HepG2 (cell line): ENCODE data around the gene BTBD1. TPM values are rescaled to one million over a fixed set of nuclear protein-coding genes. Genes with fewer than 3 reads are reported as not detected.

ENCODE experiments used
- ATAC-seq: fragments of 200-7000 bp; cut with Tn5 transposase; 3 replicates; pipeline ENCODE4 v1.9.1; 2020; ENCODE audit warnings: mild to moderate bottlenecking, moderate library complexity
- BruUV-seq: library from RNA; stranded (reverse); fragments of 400-500 nt; replicated peaks from 2 replicates; lab custom pipeline; 2021; lab: Mats Ljungman, UMichigan
- CTCF ChIA-PET: fragments of 300-600 bp; formaldehyde crosslinking; extraction: SDS; loops from one replicate; lab custom pipeline; 2021; ENCODE audit warnings: low total read pairs, inconsistent platforms, low intra/inter-chr PET ratio; lab: Yijun Ruan, JAX
- POLR2A ChIA-PET: fragments of 350-600 bp; sonication (Branson Sonifier 250); formaldehyde crosslinking; loops from one replicate; lab custom pipeline; 2020; ENCODE audit warnings: antibody characterized with exemption, inconsistent platforms; lab: Yijun Ruan, JAX
- DNase-seq: peaks from one replicate; pipeline ENCODE4 v3.0.0-alpha.2; 2015; ENCODE audit warnings: low spot score
- FAIRE-seq: peaks from 3 replicates; lab custom pipeline; 2011; peaks lifted over from hg19 to GRCh38; lab: Jason Lieb, UNC
- H2AFZ ChIP-seq: one replicate; pipeline ENCODE4 v1.6.1; 2011; ENCODE audit warnings: low read length, inconsistent platforms
- H3K27ac ChIP-seq: fragments of 300-600 bp; 3 replicates; pipeline ENCODE4 v1.8.0; 2011; ENCODE audit warnings: mixed run types, mild to moderate bottlenecking, mixed read lengths, low read length, inconsistent platforms; ENCODE audit not compliant: insufficient read depth; ENCODE audit errors: extremely low read length
- H3K27me3 ChIP-seq, 2 experiments: fragments of 200-600 bp in 1 of 2; 2 replicates in 1 of 2; 3 replicates in 1 of 2; pipeline versions ENCODE4 v1.6.0 to v1.8.0; 2011; ENCODE audit warnings: low read length in 2 of 2, mild to moderate bottlenecking in 2 of 2, moderate library complexity in 2 of 2, inconsistent platforms in 1 of 2; ENCODE audit not compliant: insufficient read depth in 2 of 2, control insufficient read depth in 1 of 2
- H3K36me3 ChIP-seq, 2 experiments: fragments of 200-600 bp in 1 of 2; replicated peaks in 1 of 2; 2 replicates in 1 of 2; 3 replicates in 1 of 2; pipeline versions ENCODE4 v1.5.1 to v1.8.0; 2011; ENCODE audit warnings: low read length in 2 of 2, inconsistent platforms in 1 of 2; ENCODE audit not compliant: insufficient read depth in 2 of 2, control insufficient read depth in 1 of 2
- H3K4me1 ChIP-seq: 2 replicates; pipeline ENCODE4 v1.5.1; 2012; ENCODE audit warnings: low read length, inconsistent platforms; ENCODE audit not compliant: insufficient read depth
- H3K4me2 ChIP-seq: 2 replicates; pipeline ENCODE4 v1.6.0; 2011; ENCODE audit warnings: low read depth, low read length, inconsistent platforms
- H3K4me3 ChIP-seq, 3 experiments: fragments of 200-600 bp in 1 of 3; sonication (generic), shearing (Covaris generic) in 1 of 3; replicated peaks in 1 of 3; 2 replicates each; pipeline ENCODE4 v1.5.1; 2011 to 2016; ENCODE audit warnings: low read length in 3 of 3, inconsistent platforms in 2 of 3, low read depth in 2 of 3, mild to moderate bottlenecking in 2 of 3, control low read depth in 1 of 3, mixed read lengths in 1 of 3; ENCODE audit not compliant: insufficient read depth in 1 of 3
- H3K79me2 ChIP-seq: one replicate; pipeline ENCODE4 v1.6.1; 2011; ENCODE audit warnings: low read length, inconsistent platforms; ENCODE audit not compliant: insufficient read depth
- H3K9ac ChIP-seq: 2 replicates; pipeline ENCODE4 v1.6.0; 2011; ENCODE audit warnings: mild to moderate bottlenecking, low read depth, low read length, inconsistent platforms; ENCODE audit not compliant: insufficient read depth
- H3K9me3 ChIP-seq: 2 replicates; pipeline ENCODE4 v1.5.1; 2012; ENCODE audit warnings: mild to moderate bottlenecking, low read length
- H4K20me1 ChIP-seq: 2 replicates; pipeline ENCODE4 v1.6.0; 2011; ENCODE audit warnings: inconsistent platforms, mild to moderate bottlenecking, low read length, moderate library complexity; ENCODE audit not compliant: insufficient read depth
- ATM ChIP-seq: fragments of 450-650 bp; IDR thresholded peaks from 2 replicates; pipeline ENCODE4 v1.7.1; 2017; ENCODE audit warnings: mild to moderate bottlenecking, borderline replicate concordance
- IRX3 ChIP-seq: sonication (generic); formaldehyde crosslinking; IDR thresholded peaks from 2 replicates; pipeline ENCODE4 v1.8.1; 2023; ENCODE audit warnings: mild to moderate bottlenecking, low read depth, missing genetic modification reagents, borderline replicate concordance
- KLF9 ChIP-seq: IDR thresholded peaks from 2 replicates; pipeline ENCODE4 v1.6.1; 2016; ENCODE audit warnings: low read depth
- NR2F2 ChIP-seq: IDR thresholded peaks from 2 replicates; pipeline ENCODE4 v1.6.1; 2012; ENCODE audit warnings: low read depth, inconsistent platforms, borderline replicate concordance
- PAWR ChIP-seq: sonication (generic); formaldehyde crosslinking; IDR thresholded peaks from 2 replicates; pipeline ENCODE4 v1.4.0; 2020; ENCODE audit warnings: missing genetic modification reagents, mild to moderate bottlenecking, borderline replicate concordance
- PRPF4 ChIP-seq: fragments of 200-400 bp; formaldehyde crosslinking; IDR thresholded peaks from 2 replicates; pipeline ENCODE4 v1.6.1; 2016; ENCODE audit warnings: low read length, low read depth; ENCODE audit not compliant: poor library complexity, severe bottlenecking
- RBFOX2 ChIP-seq: fragments of 200-400 bp; formaldehyde crosslinking; IDR thresholded peaks from 2 replicates; pipeline ENCODE4 v1.6.1; 2017; ENCODE audit warnings: low read depth, mild to moderate bottlenecking, low read length
- SMARCC2 ChIP-seq: fragments of 450-650 bp; IDR thresholded peaks from 2 replicates; pipeline ENCODE4 v1.6.1; 2017; ENCODE audit warnings: antibody characterized with exemption, mild to moderate bottlenecking
- TOE1 ChIP-seq: sonication (generic); formaldehyde crosslinking; IDR thresholded peaks from 2 replicates; pipeline ENCODE4 v1.4.0; 2020; ENCODE audit warnings: mild to moderate bottlenecking, missing genetic modification reagents
- ZNF101 ChIP-seq: sonication (generic); formaldehyde crosslinking; IDR thresholded peaks from 2 replicates; pipeline ENCODE4 v1.4.0; 2020; ENCODE audit warnings: mild to moderate bottlenecking, low read depth, missing genetic modification reagents, borderline replicate concordance
- ZNF160 ChIP-seq: sonication (generic); formaldehyde crosslinking; IDR thresholded peaks from 2 replicates; pipeline ENCODE4 v1.8.0; 2022; ENCODE audit warnings: mild to moderate bottlenecking, inconsistent platforms, missing genetic modification reagents
- ZNF44 ChIP-seq: sonication (generic); formaldehyde crosslinking; IDR thresholded peaks from 2 replicates; pipeline ENCODE4 v1.5.1; 2020; ENCODE audit warnings: mild to moderate bottlenecking, missing genetic modification reagents
- WGBS: methylation state at CpG from one replicate; pipeline ENCODE4 v1.1.6; 2017; ENCODE audit warnings: low lambda C conversion rate; 5-methylcytosine and 5-hydroxymethylcytosine counted together
- in situ Hi-C: cut with HindIII; loops from 2 replicates; pipeline ENCODE4 v1.10.0; 2017; ENCODE audit warnings: low pct_unique_long_range_greater_than_20kb; ENCODE audit not compliant: extremely low pct_ligation_motif_present
- intact Hi-C: fragments of 100-400 bp; cut with micrococcal nuclease; formaldehyde crosslinking; loops from one replicate; pipeline ENCODE4 v1.10.0; 2022; ENCODE audit not compliant: unreplicated experiment
- polyA plus RNA-seq, 8 experiments: library from polyadenylated mRNA; depleted of rRNA in 3 of 8; stranded (reverse) in 7 of 8; unstranded in 1 of 8; fragments of >200 nt; fragmentation: Illumina TruSeq in 4 of 8; extraction: Trizol in 4 of 8; gene quantifications; 2 replicates each; pipeline versions ENCODE4 v1.2.1 to v1.2.3, GENCODE V29; 2011 to 2016; ENCODE audit warnings: low read depth in 4 of 8, missing spikeins in 1 of 8, mixed read lengths in 1 of 8; ENCODE audit not compliant: insufficient read depth in 1 of 8
- total RNA-seq, 5 experiments: library from RNA; depleted of rRNA; stranded (reverse); fragments of >200 nt; fragmentation: Illumina TruSeq; extraction: Trizol; gene quantifications; 2 replicates each; pipeline ENCODE4 v1.2.3, GENCODE V29; 2016; ENCODE audit warnings: low read depth in 1 of 5
- TF ChIP-seq, protein P1 (sequence below): sonication (generic); formaldehyde crosslinking; IDR thresholded peaks from 2 replicates; pipeline ENCODE4 v1.4.0; 2020; ENCODE audit warnings: missing genetic modification reagents
- TF ChIP-seq, protein P2 (sequence below): sonication (generic); formaldehyde crosslinking; IDR thresholded peaks from 2 replicates; pipeline ENCODE4 v1.5.0; 2020; ENCODE audit warnings: missing genetic modification reagents

The BTBD1 gene
- total and polyA plus RNA-seq, 2 of the 13 experiments (the other 11 are each of a cell fraction or from before 2014, with no cell fraction given), result 32.1 to 53.9 TPM

DNA sequence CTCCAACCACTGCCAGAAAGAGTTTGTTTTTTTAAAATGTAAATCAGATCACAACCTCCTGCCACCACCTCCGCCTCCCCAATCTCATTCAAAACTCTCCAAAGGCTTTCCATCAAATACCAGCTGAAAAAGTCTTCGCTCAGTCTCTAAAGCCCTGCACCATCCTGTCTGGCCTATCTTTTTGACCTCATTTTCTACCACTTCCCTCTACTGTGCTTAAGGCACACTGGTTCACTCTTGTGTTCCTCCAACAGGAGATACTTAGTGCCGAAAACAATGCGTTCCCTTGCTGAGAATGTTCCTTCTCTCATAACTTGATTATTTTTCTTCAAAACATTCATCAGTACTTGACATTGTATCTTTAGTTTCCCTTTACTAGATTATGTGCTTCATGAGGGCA, 3.5 kb downstream of the BTBD1 start (continued):
- no peak for TF ChIP-seq PAWR (CRISPR knock-in tag)
- TF ChIP-seq TOE1, result no peak
- no peak for TF ChIP-seq KLF9

- in situ Hi-C loops, result no loop called here
- Histone ChIP-seq H3K27me3 (no peaks in the 10 kb centered on the region), H4K20me1 (peaks cover 42% of the 10 kb centered on the region), H3K9ac (no peak overlapping the region), H3K36me3 (peaks cover 5 to 13% of the 10 kb centered on the region in 2 experiments; a peak in 4 of 5 replicates), H3K9me3 (no peaks in the 10 kb centered on the region), H3K79me2 (peaks cover 86% of the 10 kb centered on the region), H3K4me1 (peaks cover 50% of the 10 kb centered on the region), H3K4me2 (peak overlapping the region; percentile 76; the same call in 1 of the 2 replicates), H3K27ac (no peak overlapping the region)
- POLR2A ChIA-PET, result no interaction called here
- DNase-seq (no peak), FAIRE-seq (no peak)
- 98% methylated on average over 3 of the region's 3 CpGs for WGBS
- intact Hi-C loops, result no loop called here
- BruUV-seq, result no TSS peak
- CTCF ChIA-PET, result no interaction called here
- TF ChIP-seq RBFOX2 (peak; percentile 55), ZNF160 (CRISPR knock-in tag) (no peak), SMARCC2 (no peak)
- TF ChIP-seq, all 625 proteins: peak for 1
- ATAC-seq, result no peak
- Histone ChIP-seq H2AFZ (no peak overlapping the region), H3K4me3 (no peak overlapping the region)
These were observed 4.3 kb downstream of the BTBD1 start for GRCh38 chr15:83062768-83063180.

- Histone ChIP-seq H3K4me1 (peaks cover 45% of the 10 kb centered on the region), H3K27me3 (no peaks in the 10 kb centered on the region), H4K20me1 (peaks cover 46% of the 10 kb centered on the region), H3K9me3 (no peaks in the 10 kb centered on the region), H3K27ac (no peak overlapping the region), H2AFZ (no peak overlapping the region), H3K36me3 (peaks cover 5 to 22% of the 10 kb centered on the region in 2 experiments; a peak in 4 of 5 replicates), H3K9ac (no peak overlapping the region), H3K79me2 (peaks cover 92% of the 10 kb centered on the region), H3K4me3 (no peak overlapping the region), H3K4me2 (no peak overlapping the region)
- intact Hi-C loops, result no loop called here
- 90% methylated on average over 2 of the region's 2 CpGs for WGBS
- ATAC-seq (no peak), FAIRE-seq (no peak), DNase-seq (no peak)
- in situ Hi-C loops, result no loop called here
- BruUV-seq, result no TSS peak
- TF ChIP-seq, protein P1, sequence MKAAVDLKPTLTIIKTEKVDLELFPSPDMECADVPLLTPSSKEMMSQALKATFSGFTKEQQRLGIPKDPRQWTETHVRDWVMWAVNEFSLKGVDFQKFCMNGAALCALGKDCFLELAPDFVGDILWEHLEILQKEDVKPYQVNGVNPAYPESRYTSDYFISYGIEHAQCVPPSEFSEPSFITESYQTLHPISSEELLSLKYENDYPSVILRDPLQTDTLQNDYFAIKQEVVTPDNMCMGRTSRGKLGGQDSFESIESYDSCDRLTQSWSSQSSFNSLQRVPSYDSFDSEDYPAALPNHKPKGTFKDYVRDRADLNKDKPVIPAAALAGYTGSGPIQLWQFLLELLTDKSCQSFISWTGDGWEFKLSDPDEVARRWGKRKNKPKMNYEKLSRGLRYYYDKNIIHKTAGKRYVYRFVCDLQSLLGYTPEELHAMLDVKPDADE, result no peak
- TF ChIP-seq ZNF44 (CRISPR knock-in tag) (no peak), ZNF101 (no peak), PRPF4 (no peak), IRX3 (CRISPR knock-in tag) (no peak), ATM (no peak), NR2F2 (no peak)
- TF ChIP-seq, protein P2, sequence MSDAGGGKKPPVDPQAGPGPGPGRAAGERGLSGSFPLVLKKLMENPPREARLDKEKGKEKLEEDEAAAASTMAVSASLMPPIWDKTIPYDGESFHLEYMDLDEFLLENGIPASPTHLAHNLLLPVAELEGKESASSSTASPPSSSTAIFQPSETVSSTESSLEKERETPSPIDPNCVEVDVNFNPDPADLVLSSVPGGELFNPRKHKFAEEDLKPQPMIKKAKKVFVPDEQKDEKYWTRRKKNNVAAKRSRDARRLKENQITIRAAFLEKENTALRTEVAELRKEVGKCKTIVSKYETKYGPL (CRISPR knock-in tag), result no peak
- ChIA-PET CTCF (no interaction called here), POLR2A (no interaction called here)
These were observed 5.4 kb downstream of the BTBD1 start for GRCh38 chr15:83061680-83062079.
